ENCODE data around the gene LAMA3.

GRCh38 chr18:23776306-23776705 is 87.1 kb downstream of the LAMA3 start:
- TF ChIP-seq CTCF (conservative IDR thresholded peaks at IDR 0.05; ENCODE audit: low read depth in 2 of 2) = no peak
- no peak for TF ChIP-seq EZH2 (IDR thresholded peaks at IDR 0.05; ENCODE audit: low read depth, unreplicated experiment)
- no peak for TF ChIP-seq STAT1 (IDR thresholded peaks at IDR 0.05; ENCODE audit: unreplicated experiment)
- TF ChIP-seq EZH2phosphoT487 (IDR thresholded peaks at IDR 0.05; ENCODE audit: unreplicated experiment) = no peak
- no peak for TF ChIP-seq REST (IDR thresholded peaks at IDR 0.05; ENCODE audit: unreplicated experiment)
- no peak for TF ChIP-seq POLR2AphosphoS5 (IDR thresholded peaks at IDR 0.05; ENCODE audit: low read depth)
- TF ChIP-seq NANOG (IDR thresholded peaks at IDR 0.05; ENCODE audit: borderline replicate concordance) = no peak
- TF ChIP-seq JUNB (IDR thresholded peaks at IDR 0.05; ENCODE audit: unreplicated experiment) = no peak
- TF ChIP-seq CREB1 (CRISPR knock-in tag; IDR thresholded peaks at IDR 0.05; ENCODE audit: low read depth) = no peak
- no peak for TF ChIP-seq ZNF331 (CRISPR knock-in tag; IDR thresholded peaks at IDR 0.05; ENCODE audit: low read depth)
- no peak for TF ChIP-seq ZNF114 (CRISPR knock-in tag; IDR thresholded peaks at IDR 0.05)
- TF ChIP-seq ETS1 (IDR thresholded peaks at IDR 0.05) = no peak
